MM.1S (cell line): ENCODE results near the gene COL27A1.

Experiments
- DNase-seq: peaks from one replicate; pipeline ENCODE4 v3.0.0-alpha.2; 2015
- H2AFZ ChIP-seq: fragments of 300-600 bp; sonication (generic); 2 replicates; pipeline ENCODE4 v1.6.0; 2016; ENCODE audit warnings: antibody characterized with exemption, low read length
- H3F3A ChIP-seq: fragments of 300-600 bp; sonication (generic); 2 replicates; pipeline ENCODE4 v1.6.1; 2016; ENCODE audit warnings: mild to moderate bottlenecking, antibody characterized with exemption, low read length, moderate library complexity, mixed read lengths; ENCODE audit not compliant: insufficient read depth
- H3K27ac ChIP-seq: fragments of 300-600 bp; sonication (generic); 2 replicates; pipeline ENCODE4 v1.5.1; 2016; ENCODE audit warnings: mild to moderate bottlenecking, low read length
- H3K27me3 ChIP-seq: fragments of 300-600 bp; sonication (generic); replicated peaks from 2 replicates; pipeline ENCODE4 v1.6.0; 2016; ENCODE audit warnings: low read length; ENCODE audit not compliant: insufficient read depth
- H3K36me3 ChIP-seq: fragments of 300-600 bp; sonication (generic); replicated peaks from 2 replicates; pipeline ENCODE4 v1.6.1; 2016; ENCODE audit warnings: mild to moderate bottlenecking, low read length, mixed read lengths; ENCODE audit not compliant: insufficient read depth
- H3K4me1 ChIP-seq: fragments of 300-600 bp; sonication (generic); 2 replicates; pipeline ENCODE4 v1.6.1; 2016; ENCODE audit warnings: low read length, mixed read lengths
- H3K4me2 ChIP-seq: fragments of 300-600 bp; sonication (generic); 2 replicates; pipeline ENCODE4 v1.6.0; 2016; ENCODE audit warnings: low read depth, low read length
- H3K4me3 ChIP-seq: fragments of 300-600 bp; sonication (generic); 2 replicates; pipeline ENCODE4 v1.5.1; 2016; ENCODE audit warnings: low read length, mixed read lengths
- H3K79me2 ChIP-seq: fragments of 300-600 bp; sonication (generic); 2 replicates; pipeline ENCODE4 v1.6.1; 2016; ENCODE audit warnings: mixed run types, low read length, mixed read lengths
- H3K9ac ChIP-seq: fragments of 300-600 bp; sonication (generic); 2 replicates; pipeline ENCODE4 v1.6.1; 2016; ENCODE audit warnings: low read length, mixed read lengths
- H3K9me2 ChIP-seq: fragments of 300-600 bp; sonication (generic); replicated peaks from 2 replicates; pipeline ENCODE4 v1.6.1; 2016; ENCODE audit warnings: mild to moderate bottlenecking, low read length, mixed read lengths; ENCODE audit not compliant: insufficient read depth
- H3K9me3 ChIP-seq: fragments of 300-600 bp; sonication (generic); replicated peaks from 2 replicates; pipeline ENCODE4 v1.6.1; 2016; ENCODE audit warnings: mild to moderate bottlenecking, low read length, mixed read lengths; ENCODE audit not compliant: insufficient read depth
- H4K20me1 ChIP-seq: fragments of 300-600 bp; sonication (generic); 2 replicates; pipeline ENCODE4 v1.6.1; 2016; ENCODE audit warnings: mild to moderate bottlenecking, low read length, moderate library complexity, mixed read lengths; ENCODE audit not compliant: insufficient read depth
- EZH2 ChIP-seq: fragments of 300-600 bp; sonication (generic); optimal IDR thresholded peaks from 2 replicates; pipeline ENCODE3; 2017; ENCODE audit warnings: low read depth, mild to moderate bottlenecking, antibody characterized with exemption, low read length, mixed read lengths
- EZH2phosphoT487 ChIP-seq: fragments of 300-600 bp; sonication (generic); IDR thresholded peaks from 2 replicates; pipeline ENCODE4 v1.6.1; 2018; ENCODE audit warnings: antibody characterized with exemption, low read length
- TF ChIP-seq, protein P1 (sequence below): fragments of 300-600 bp; sonication (generic); IDR thresholded peaks from 2 replicates; pipeline ENCODE4 v1.5.1; 2016; ENCODE audit warnings: antibody characterized with exemption, low read length, mixed read lengths

COL27A1 gene

DNA sequence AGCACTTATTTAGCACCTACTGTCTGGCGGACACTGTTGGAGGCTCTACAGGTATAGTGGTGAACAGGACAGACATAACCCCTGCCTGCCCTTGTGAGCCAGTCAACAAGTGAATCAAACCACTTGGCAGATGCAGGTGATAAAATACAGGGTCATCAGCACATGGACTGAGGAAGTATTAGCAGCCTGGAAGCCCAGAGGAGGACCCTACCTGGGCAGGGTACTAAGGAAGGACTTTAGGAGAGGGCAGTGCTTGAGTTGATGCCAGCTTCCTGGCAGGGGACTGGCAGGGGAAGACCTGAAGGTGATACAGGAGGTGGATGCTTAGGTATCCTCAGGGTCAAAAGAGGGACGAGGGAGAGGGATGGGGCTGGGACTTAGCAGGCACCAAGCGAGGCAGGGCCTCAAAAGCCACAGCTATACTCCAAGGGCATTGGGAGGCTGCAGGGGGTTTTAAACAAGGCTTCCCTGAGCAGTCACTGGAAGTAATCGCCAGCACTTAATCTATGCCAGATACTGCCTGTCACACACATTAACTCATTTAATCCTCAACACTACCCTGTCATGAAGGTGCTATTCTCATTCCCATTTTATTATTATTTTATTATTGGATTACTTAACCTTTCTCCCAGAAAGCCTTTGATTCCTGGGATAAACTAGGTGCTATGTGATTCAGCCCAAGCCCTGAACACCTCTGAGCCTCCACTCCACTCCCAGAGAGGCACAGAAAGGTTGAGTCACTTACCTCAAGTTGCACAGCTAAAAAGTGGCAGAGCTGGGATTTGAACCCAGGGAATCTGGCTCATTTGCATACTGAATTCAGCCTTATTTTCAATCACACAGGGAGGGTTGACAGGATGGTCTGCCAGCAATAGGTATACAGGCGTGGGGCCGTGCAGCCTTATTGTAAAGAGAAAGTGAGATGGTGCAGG is 103.8 kb downstream of the COL27A1 start:
- Histone ChIP-seq H3K4me2 (no peak overlapping the region), H4K20me1 (no peaks in the 10 kb centered on the region), H3K27ac (no peak overlapping the region), H3K9me3 (no peaks in the 10 kb centered on the region), H3F3A (no peaks in the 10 kb centered on the region), H3K4me3 (no peak overlapping the region), H3K4me1 (no peaks in the 10 kb centered on the region), H3K36me3 (no peaks in the 10 kb centered on the region), H3K79me2 (no peaks in the 10 kb centered on the region), H3K9me2 (no peaks in the 10 kb centered on the region), H3K9ac (no peak overlapping the region), H3K27me3 (peaks cover 4% of the 10 kb centered on the region; the same call in 1 of the 2 replicates), H2AFZ (no peak overlapping the region)
- TF ChIP-seq EZH2 = no peak
- DNase-seq = no peak

DNA sequence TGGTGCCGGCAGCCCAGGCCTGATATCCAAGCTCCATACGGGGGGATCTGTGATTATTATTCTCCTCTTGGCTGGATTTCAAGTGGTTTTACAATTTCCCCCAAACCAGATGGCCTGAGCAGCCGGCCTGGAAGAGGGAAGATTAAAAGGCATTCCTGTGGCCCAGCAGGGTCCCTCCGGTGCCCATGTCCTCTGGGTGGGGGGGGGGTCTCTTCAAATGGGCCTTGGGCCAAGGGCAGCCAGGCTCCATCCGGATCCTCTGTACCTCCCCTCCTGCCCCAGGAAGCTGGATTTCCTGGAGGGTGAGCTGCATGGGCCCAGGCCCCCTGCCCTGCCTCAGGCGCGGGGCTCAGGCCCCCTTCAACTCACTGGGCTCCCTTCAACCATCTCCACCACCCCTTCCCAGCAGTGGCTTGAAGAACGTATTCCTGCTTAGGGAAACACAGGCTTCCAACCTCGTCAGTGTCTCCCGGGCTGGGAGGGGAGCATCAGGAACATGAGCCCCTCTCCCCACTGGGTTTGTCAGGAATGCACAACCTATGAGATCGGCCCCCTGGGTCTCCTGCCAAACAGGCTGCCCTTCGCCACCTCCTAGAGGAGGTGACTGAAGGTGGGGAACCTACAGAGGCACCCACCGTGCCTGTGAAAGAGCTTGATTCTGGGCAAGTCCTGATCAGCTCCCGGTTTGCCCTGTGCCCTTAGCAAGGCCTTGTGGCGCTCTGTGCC is 104.6 kb downstream of the COL27A1 start:
- H3K4me3 ChIP-seq = no peak overlapping the region
- no peak overlapping the region for H3K9ac ChIP-seq
- no peak overlapping the region for H2AFZ ChIP-seq
- H3K9me3 ChIP-seq = no peaks in the 10 kb centered on the region
- H4K20me1 ChIP-seq = no peaks in the 10 kb centered on the region
- H3K27ac ChIP-seq = no peak overlapping the region
- no peaks in the 10 kb centered on the region for H3F3A ChIP-seq
- H3K4me1 ChIP-seq = no peaks in the 10 kb centered on the region
- DNase-seq = no peak
- no peak overlapping the region for H3K4me2 ChIP-seq
- no peaks in the 10 kb centered on the region for H3K9me2 ChIP-seq
- no peaks in the 10 kb centered on the region for H3K36me3 ChIP-seq
- TF ChIP-seq, protein P1, sequence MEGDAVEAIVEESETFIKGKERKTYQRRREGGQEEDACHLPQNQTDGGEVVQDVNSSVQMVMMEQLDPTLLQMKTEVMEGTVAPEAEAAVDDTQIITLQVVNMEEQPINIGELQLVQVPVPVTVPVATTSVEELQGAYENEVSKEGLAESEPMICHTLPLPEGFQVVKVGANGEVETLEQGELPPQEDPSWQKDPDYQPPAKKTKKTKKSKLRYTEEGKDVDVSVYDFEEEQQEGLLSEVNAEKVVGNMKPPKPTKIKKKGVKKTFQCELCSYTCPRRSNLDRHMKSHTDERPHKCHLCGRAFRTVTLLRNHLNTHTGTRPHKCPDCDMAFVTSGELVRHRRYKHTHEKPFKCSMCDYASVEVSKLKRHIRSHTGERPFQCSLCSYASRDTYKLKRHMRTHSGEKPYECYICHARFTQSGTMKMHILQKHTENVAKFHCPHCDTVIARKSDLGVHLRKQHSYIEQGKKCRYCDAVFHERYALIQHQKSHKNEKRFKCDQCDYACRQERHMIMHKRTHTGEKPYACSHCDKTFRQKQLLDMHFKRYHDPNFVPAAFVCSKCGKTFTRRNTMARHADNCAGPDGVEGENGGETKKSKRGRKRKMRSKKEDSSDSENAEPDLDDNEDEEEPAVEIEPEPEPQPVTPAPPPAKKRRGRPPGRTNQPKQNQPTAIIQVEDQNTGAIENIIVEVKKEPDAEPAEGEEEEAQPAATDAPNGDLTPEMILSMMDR = no peak
- TF ChIP-seq EZH2 (no peak), EZH2phosphoT487 (no peak)
- no peaks in the 10 kb centered on the region for H3K79me2 ChIP-seq
- peaks cover 4% of the 10 kb centered on the region; the same call in 1 of the 2 replicates for H3K27me3 ChIP-seq

DNA sequence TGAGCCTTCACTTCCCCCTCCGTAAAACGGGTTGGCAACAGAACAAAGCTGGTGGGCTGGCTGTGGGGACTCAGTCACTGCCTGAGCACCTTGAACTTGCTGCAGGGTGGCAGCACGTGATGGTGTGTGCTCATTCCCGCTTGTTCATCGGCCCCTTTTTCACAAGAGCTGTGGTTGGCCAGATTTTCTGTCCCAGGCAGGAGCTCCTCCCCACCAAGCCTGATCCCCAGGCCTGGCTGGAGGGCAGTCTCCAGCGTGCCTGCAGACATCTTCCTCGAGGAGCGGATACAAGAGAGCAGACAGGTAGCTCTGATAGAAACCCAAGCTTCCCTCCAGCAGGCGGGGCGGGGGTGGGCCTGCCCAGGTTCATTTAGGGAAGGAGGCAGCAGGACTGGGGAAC is 105.7 kb downstream of the COL27A1 start:
- Histone ChIP-seq H3K4me1 (no peaks in the 10 kb centered on the region), H3K27ac (no peak overlapping the region)

More for the DNA sequence above, 105.7 kb downstream of the COL27A1 start:
- Histone ChIP-seq H3K36me3 (no peaks in the 10 kb centered on the region), H3F3A (no peaks in the 10 kb centered on the region), H3K9me2 (no peaks in the 10 kb centered on the region), H3K4me2 (no peak overlapping the region), H2AFZ (no peak overlapping the region), H4K20me1 (no peaks in the 10 kb centered on the region), H3K79me2 (no peaks in the 10 kb centered on the region), H3K4me3 (no peak overlapping the region), H3K9me3 (no peaks in the 10 kb centered on the region), H3K27me3 (peaks cover 4% of the 10 kb centered on the region; the same call in 1 of the 2 replicates), H3K9ac (no peak overlapping the region)
- no peak for DNase-seq
- TF ChIP-seq EZH2phosphoT487 (no peak), EZH2 (no peak)
- TF ChIP-seq, protein P1 = no peak
